Stimulated activated CD8-positive, alpha-beta memory T cell treated with anti-CD3 and anti-CD28 coated beads, Interleukin-4, amount 100 ng/mL, for 24 hours (primary cell): ENCODE data around the gene LIPG.
"Not testable (repeated sequence)": the region's sequence is repeated elsewhere in the genome, so short reads cannot be mapped to it uniquely, and the experiment has no call there.

Experiments
- DNase-seq: peaks from one replicate; pipeline ENCODE4 v3.0.0-alpha.2; 2020; ENCODE audit warnings: low read depth

Gene LIPG

DNA sequence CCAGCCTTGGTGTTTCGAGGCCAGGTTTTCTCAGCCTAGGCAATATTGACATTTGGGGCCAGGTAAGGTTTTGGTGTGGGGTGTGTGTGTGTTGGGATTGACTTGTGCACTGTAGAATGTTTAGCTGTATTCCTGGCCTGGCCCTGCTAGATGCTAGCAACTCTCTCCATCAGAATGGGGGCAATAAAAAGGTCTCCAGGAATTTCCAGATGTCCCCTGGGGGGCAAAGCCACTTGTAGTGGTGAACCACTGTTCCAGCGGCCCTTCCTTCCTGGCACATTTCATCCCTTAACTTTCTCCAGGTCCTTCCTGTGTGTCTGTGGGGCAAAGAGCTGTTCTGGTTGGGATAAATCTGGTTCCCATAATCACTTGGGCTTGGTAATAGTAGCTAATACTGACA lies 12.0 kb downstream of the LIPG start:
- DNase-seq = no peak

GRCh38 chr18:49579041-49579440 lies 17.2 kb downstream of the LIPG start:
- not testable (repeated sequence) for DNase-seq

DNA sequence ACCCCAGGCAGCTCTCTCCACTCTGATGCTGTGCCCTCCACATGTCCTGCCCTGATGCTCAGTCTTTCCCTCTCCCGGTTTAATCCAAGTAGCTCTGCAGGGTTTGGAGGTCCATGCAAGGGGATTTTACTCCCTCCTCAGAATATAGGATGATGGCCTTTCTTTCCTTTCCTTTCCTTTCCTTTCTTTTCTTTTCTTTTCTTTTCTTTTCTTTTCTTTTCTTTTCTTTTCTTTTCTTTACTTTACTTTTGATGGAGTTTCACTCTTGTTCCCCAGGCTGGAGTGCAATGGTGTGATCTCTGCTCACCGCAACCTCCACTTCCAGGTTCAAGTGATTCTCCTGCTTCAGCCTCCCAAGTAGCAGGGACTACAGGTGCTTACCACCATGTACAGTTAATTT lies 17.7 kb downstream of the LIPG start:
- not testable (repeated sequence) for DNase-seq

GRCh38 chr18:49580279-49580678 lies 18.4 kb downstream of the LIPG start:
- DNase-seq = no peak

DNA sequence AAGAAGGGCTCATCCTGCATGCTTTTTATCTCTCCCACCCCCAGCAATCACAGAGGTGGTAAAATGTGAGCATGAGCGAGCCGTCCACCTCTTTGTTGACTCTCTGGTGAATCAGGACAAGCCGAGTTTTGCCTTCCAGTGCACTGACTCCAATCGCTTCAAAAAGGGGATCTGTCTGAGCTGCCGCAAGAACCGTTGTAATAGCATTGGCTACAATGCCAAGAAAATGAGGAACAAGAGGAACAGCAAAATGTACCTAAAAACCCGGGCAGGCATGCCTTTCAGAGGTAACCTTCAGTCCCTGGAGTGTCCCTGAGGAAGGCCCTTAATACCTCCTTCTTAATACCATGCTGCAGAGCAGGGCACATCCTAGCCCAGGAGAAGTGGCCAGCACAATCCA lies 19.5 kb downstream of the LIPG start:
- no peak for DNase-seq

DNA sequence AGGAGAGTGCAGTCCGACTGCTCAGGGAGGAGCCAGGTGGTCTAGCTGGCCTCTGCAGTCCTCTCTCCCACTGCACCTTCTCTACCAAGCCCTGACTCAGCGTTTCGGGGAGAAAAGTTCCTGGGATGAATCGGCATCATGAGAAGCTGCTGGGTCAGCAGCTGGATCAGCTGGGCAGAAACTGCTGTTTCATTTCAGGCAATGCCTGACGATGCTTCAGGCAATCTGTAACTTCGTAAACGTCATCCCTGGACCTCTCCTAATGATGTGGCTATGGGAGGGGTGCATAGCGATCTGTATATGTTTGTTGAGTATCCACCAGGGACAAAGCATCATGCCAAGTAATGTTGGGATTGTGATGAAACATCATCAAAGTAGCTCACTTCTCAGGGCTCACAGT lies 20.7 kb downstream of the LIPG start:
- DNase-seq = no peak

- no peak for DNase-seq
These were observed 22.5 kb downstream of the LIPG start for GRCh38 chr18:49584394-49584793.

GRCh38 chr18:49584951-49585350 lies 23.1 kb downstream of the LIPG start:
- DNase-seq = not testable (repeated sequence)

DNA sequence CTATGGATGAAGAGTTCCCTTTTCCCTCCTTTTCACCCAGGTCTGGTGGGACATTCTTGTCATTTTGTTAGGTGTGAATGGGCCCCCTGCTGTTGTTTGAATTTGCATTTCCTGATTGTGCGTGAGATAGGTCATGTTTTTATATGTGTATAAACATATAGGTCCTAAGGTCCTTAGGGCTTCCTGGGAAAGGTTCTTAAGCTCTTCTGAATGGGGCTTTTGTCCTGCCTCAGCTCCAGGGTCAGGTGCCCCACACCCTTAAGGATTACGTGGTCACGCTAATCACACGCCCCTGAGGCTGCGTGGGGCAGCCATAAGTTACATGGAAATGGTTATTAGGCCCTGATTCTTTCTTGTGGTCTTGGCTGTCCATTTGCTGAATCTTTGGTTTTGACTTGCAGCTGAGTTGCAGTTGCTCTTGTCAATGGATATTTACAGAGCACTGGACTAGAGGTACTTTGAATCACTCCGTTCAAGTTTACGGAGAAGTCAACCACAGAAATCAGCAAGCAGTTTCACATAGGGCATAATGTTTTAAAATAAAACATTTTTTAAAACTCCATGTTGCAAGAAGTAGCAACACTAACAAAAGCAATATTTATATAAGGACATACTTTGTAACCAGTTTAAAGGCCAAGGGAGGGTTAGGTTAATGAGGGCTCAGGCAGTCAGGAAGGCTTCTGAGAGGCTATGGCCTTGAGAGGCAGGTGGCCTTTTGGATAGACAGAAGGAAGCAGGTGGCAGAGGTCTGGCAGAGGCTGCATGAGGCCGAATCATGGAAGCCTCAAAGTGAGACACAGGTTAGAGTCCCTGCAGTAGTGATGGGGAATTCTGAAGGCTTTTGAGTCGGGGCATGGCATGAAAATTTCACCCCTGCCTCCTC lies 24.2 kb downstream of the LIPG start:
- no peak for DNase-seq

GRCh38 chr18:49588171-49588570 lies 26.3 kb downstream of the LIPG start:
- no peak for DNase-seq

GRCh38 chr18:49588971-49589370 lies 27.1 kb downstream of the LIPG start:
- DNase-seq = no peak

DNA sequence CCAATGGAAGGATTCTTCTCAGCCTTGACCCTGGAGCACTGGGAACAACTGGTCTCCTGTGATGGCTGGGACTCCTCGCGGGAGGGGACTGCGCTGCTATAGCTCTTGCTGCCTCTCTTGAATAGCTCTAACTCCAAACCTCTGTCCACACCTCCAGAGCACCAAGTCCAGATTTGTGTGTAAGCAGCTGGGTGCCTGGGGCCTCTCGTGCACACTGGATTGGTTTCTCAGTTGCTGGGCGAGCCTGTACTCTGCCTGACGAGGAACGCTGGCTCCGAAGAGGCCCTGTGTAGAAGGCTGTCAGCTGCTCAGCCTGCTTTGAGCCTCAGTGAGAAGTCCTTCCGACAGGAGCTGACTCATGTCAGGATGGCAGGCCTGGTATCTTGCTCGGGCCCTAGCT lies 28.8 kb downstream of the LIPG start:
- DNase-seq = no peak

GRCh38 chr18:49591271-49591670 lies 29.4 kb downstream of the LIPG start:
- DNase-seq = no peak

DNA sequence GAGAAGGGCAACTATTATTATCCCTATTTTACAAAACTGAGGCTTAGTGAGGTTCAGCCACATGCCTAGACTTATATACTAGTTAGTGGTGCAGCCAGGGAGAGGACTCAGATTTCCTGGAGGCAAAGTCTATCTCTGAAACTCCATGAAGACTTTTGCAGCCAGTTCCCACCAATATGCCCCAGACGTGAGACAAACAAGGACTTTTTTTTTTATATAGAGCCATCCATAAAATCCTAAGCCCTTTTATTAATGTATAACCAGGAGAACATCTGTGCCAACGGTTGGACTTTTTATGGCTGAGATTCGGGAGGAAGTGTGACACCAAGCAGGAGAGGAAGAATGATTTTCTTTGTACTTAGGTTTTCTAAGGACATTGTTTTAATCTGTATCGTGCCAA lies 29.9 kb downstream of the LIPG start:
- no peak for DNase-seq

- DNase-seq = no peak
These were observed 34.8 kb downstream of the LIPG start for GRCh38 chr18:49596687-49597086.

DNA sequence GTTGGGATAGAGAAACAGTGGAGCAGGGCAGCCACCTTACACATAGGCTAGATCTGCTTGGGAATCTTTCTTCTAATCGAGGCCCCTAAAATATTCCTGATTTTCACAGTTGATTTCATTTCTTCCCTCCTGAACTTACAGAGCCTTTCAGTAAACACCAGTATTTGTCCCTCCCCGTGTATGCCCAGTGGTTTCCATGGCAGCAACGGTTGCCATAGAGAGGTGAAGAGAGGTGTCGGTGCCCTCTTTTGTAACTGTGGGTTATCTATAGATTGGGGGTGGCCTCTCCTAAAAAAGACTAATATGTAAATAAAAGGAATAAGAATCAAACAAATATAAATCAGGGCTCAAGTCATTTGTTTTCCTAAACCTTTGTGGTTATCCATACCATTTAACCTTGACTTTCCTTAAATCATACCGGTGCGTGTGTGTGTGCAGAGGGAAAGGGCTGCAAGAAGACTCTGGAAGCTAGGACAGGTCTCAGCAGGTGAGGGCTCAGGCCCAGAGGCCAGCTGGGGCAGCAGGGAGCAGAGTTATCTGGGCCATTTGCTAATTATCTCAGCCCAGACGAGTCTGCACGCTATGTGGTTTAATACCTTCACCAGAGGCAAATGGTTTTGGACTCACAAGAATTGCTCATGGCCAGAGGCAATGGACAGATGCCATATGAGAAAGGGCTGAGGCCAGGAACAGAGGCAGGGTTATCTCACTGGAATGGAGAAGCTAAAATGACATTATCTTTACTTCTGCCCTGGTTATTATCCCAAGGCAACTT lies 35.5 kb downstream of the LIPG start:
- no peak for DNase-seq

DNA sequence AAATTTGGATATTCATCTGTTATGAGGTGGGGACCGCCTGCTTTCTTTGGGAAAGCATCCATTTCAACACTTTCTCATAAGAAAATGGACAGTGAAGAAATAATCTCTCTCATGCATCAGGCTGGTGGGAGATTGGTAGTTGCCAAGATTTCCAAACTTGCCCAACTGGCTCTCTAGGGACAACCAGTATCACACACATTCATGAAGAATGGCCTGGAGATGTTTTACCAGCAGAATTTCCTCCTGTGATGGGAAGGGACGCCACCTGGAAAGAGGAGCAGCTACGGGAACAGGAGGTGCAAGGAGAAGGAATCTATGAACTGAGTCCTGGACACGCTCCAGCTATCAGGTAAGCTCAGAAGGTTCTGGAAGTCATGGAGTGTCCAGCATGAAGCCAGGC lies 39.4 kb downstream of the LIPG start:
- DNase-seq = no peak

DNA sequence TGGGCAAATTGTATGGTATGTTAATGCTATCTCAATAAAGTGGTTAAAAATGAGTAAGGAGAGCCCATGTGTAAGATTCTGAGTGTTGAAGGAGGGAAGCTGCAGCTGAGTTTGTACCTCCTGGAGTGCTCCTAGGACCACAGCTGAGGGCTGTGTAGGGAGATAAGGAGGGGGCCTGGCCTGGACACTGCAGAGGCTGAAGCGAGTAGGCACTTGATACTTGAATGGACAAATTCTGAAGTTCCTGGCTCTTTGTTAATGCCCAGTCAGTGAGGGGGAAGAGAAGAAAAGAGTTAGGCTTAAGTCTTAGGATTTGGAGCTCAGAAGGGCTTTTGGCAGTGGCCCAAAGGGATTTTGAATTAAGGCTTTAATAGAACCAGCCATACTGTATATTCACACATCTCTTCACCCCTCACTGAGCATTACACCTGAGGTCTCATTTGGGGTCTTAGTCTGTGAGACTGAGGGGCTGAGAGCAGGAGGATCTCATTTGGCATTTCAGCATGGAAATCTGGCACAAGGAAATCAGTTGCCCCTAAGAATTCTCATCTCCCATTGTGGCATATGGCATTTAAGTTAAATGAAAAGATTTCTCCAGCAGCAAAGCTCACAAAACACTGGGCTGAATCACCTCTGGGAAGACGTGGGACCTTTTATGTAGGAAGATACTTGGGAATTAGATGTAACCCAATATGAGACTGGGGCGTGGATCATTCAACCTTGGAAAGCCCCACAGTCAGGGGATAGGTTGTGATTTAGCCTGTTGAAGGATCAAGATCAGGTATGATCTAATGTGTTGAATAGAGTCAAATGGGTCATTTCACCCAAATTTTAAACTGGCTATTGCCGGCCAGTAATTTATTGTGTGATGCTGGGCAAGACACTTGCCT lies 46.8 kb downstream of the LIPG start:
- no peak for DNase-seq

GRCh38 chr18:49609256-49610021 lies 47.6 kb downstream of the LIPG start:
- no peak for DNase-seq

DNA sequence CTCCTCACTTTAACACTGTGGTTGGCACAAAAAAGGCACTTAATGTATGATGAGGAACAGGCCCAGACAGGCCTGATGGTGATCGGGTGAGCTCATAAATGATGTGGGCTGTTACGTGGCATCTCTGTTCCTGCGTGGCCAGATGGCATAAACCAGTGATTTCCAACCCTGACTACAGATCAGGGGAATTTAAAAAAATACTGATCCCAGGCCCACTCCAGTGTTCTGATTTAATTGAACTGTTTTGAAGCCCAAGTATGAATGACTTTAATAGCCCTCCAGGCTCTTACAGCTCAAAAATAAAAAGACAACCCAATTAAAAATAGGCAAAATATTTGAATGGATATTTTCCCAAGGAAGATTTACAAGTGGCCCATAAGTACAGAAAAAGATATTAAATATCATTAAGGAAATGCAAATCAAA lies 48.2 kb downstream of the LIPG start:
- DNase-seq = no peak

- DNase-seq = no peak
These were observed 49.5 kb downstream of the LIPG start for GRCh38 chr18:49611316-49611715.
